ENCODE measurements around the gene WASF2.

WASF2 gene

DNA sequence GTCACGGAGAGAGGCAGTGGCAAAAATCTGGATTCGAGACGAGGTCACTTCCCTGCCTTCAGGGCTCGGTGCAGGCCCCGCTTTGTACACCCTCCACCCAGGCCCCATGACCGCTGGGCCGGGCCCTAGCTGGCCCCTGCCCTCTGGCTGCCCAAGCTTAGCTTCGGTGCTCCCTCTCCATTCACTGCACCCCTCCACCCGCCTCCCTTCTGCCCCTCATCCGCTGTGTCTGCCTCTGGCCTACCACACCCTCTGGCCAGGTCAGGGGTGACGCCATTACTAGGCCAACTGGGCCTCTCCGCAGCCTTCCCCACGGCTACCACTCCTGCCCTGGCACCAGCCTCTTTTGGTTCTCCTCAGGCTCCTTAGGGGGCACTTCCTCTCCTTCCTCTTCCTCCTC, 106.3 kb downstream of the WASF2 start:
- TF ChIP-seq EZH2 (IDR thresholded peaks at IDR 0.05; ENCODE audit: borderline replicate concordance, low read depth, low read length, severe bottlenecking): no peak
- TF ChIP-seq, protein P1, sequence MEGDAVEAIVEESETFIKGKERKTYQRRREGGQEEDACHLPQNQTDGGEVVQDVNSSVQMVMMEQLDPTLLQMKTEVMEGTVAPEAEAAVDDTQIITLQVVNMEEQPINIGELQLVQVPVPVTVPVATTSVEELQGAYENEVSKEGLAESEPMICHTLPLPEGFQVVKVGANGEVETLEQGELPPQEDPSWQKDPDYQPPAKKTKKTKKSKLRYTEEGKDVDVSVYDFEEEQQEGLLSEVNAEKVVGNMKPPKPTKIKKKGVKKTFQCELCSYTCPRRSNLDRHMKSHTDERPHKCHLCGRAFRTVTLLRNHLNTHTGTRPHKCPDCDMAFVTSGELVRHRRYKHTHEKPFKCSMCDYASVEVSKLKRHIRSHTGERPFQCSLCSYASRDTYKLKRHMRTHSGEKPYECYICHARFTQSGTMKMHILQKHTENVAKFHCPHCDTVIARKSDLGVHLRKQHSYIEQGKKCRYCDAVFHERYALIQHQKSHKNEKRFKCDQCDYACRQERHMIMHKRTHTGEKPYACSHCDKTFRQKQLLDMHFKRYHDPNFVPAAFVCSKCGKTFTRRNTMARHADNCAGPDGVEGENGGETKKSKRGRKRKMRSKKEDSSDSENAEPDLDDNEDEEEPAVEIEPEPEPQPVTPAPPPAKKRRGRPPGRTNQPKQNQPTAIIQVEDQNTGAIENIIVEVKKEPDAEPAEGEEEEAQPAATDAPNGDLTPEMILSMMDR (IDR thresholded peaks at IDR 0.05; ENCODE audit: borderline replicate concordance, extremely low read depth, low read length, poor library complexity, severe bottlenecking): no peak
- H3K27me3 ChIP-seq (ENCODE audit: insufficient read depth, low read length, poor library complexity): no peaks in the 10 kb centered on the region
- H3K79me2 ChIP-seq (ENCODE audit: insufficient read depth, low read length): no peaks in the 10 kb centered on the region
- no peaks in the 10 kb centered on the region for H4K20me1 ChIP-seq (ENCODE audit: insufficient read depth, low read length)
- H3K27ac ChIP-seq (ENCODE audit: low read length): no peak overlapping the region
- no peaks in the 10 kb centered on the region for H3K4me1 ChIP-seq (ENCODE audit: insufficient read depth, low read length)
- H3K4me3 ChIP-seq (ENCODE audit: low read depth in 1 of 2, low read length in 2 of 2): no peak overlapping the region
- H3K36me3 ChIP-seq (ENCODE audit: insufficient read depth, low read length): no peaks in the 10 kb centered on the region
- no peak overlapping the region for H2AFZ ChIP-seq (ENCODE audit: low read depth, low read length)
- no peak overlapping the region for H3K9ac ChIP-seq (ENCODE audit: low read depth, low read length)
- H3K9me3 ChIP-seq (ENCODE audit: insufficient read depth, low read length, severe bottlenecking): no peaks in the 10 kb centered on the region
- no peak overlapping the region for H3K4me2 ChIP-seq (ENCODE audit: insufficient read depth, low read length)
- DNase-seq (no peak), ATAC-seq (ENCODE audit: insufficient read depth, low read depth) (no peak)

DNA sequence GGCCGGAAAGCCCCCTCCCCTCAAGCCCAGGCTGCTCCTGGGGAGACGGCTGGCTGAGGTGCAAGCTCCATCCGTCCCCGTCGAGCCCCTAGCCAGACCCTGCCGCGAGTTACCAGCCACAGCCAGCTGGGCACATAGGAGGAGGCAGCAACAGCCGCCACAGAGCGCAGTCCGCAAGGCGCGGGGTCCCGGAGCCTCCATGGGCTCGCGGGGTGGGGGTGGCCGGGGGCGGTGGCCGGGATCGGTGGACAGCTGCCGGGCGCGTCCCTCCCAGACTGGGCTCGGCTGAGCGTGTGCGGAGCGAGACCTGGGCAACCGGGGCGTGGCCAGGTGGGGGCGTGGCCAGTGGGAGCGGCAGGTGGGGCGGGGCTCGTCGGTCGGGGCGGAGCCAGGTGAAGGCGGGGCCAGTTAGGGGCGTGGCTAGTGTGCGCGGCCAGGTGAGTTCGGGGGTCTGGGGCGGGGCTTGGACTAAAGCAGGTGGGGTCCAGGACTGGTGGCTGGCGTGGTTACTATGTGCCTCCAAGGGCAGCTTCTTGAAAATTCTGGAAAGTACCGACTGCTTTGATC, 106.8 kb downstream of the WASF2 start, which contains the start of gene CD164L2:
Gene CD164L2, minus strand, starts transcription at position 295 of the 567 bp plus-strand sequence. Its CDS starts 94 bp downstream, at position 201.
- Histone ChIP-seq H3K4me1 (ENCODE audit: insufficient read depth, low read length) (no peaks in the 10 kb centered on the region), H3K9ac (ENCODE audit: low read depth, low read length) (no peak within 1 kb of the TSS), H3K27me3 (ENCODE audit: insufficient read depth, low read length, poor library complexity) (no peaks in the 10 kb centered on the region), H3K36me3 (ENCODE audit: insufficient read depth, low read length) (no peaks in the 10 kb centered on the region), H3K4me3 (ENCODE audit: low read depth in 1 of 2, low read length in 2 of 2) (no peak within 1 kb of the TSS), H4K20me1 (ENCODE audit: insufficient read depth, low read length) (no peaks in the 10 kb centered on the region), H2AFZ (ENCODE audit: low read depth, low read length) (no peak within 1 kb of the TSS), H3K27ac (ENCODE audit: low read length) (no peak within 1 kb of the TSS), H3K9me3 (ENCODE audit: insufficient read depth, low read length, severe bottlenecking) (no peaks in the 10 kb centered on the region), H3K4me2 (ENCODE audit: insufficient read depth, low read length) (no peak within 1 kb of the TSS), H3K79me2 (ENCODE audit: insufficient read depth, low read length) (no peaks in the 10 kb centered on the region)
- TF ChIP-seq, protein P1 (IDR thresholded peaks at IDR 0.05; ENCODE audit: borderline replicate concordance, extremely low read depth, low read length, poor library complexity, severe bottlenecking): no peak
- TF ChIP-seq EZH2 (IDR thresholded peaks at IDR 0.05; ENCODE audit: borderline replicate concordance, low read depth, low read length, severe bottlenecking): no peak
- DNase-seq: no peak
- ATAC-seq (ENCODE audit: insufficient read depth, low read depth): no peak

DNA sequence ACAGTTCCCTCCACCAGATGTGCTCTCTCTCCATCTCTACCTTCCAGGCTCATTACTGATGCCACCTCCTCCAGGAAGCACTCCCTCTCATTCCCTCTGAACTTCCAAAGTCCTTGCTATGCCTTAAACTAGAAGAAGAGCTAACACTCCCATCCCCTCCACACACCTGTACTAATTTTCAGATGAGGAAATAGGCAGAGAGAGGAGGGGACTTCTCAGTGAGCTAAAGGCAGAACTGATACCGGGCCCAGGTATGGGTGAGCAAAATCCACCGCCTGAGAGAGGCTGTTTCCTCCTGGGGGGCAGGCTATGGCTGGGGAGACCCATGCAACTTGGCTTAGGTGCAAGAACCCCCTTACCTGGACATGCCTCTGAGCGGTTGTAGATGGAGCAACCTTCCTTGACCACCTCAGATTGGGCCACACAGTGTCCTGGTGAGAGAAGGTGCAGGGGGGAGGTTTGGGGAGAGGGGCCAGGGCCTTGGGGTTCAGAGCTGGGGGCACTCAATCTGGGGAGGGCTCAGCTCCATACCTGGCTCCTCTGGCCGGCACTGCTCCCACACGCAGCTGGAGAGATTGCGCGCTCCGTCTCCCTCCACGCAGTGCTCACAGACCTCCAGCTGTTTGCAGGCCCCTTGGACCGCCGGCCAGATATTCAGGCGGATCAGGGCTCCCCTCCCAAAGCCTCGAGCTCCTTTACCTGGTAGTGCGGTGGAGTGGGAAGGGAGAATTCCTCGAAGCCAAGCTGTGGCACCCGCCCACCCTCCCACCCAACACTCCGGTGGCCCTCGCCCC, 107.8 kb downstream of the WASF2 start:
- Histone ChIP-seq H3K9ac (ENCODE audit: low read depth, low read length) (no peak overlapping the region), H3K4me3 (ENCODE audit: low read depth in 1 of 2, low read length in 2 of 2) (no peak overlapping the region), H3K79me2 (ENCODE audit: insufficient read depth, low read length) (no peaks in the 10 kb centered on the region), H3K4me2 (ENCODE audit: insufficient read depth, low read length) (no peak overlapping the region), H3K27me3 (ENCODE audit: insufficient read depth, low read length, poor library complexity) (no peaks in the 10 kb centered on the region), H4K20me1 (ENCODE audit: insufficient read depth, low read length) (no peaks in the 10 kb centered on the region), H2AFZ (ENCODE audit: low read depth, low read length) (no peak overlapping the region), H3K4me1 (ENCODE audit: insufficient read depth, low read length) (no peaks in the 10 kb centered on the region), H3K36me3 (ENCODE audit: insufficient read depth, low read length) (no peaks in the 10 kb centered on the region), H3K27ac (ENCODE audit: low read length) (no peak overlapping the region), H3K9me3 (ENCODE audit: insufficient read depth, low read length, severe bottlenecking) (no peaks in the 10 kb centered on the region)
- ATAC-seq (ENCODE audit: insufficient read depth, low read depth) (no peak), DNase-seq (no peak)
- TF ChIP-seq EZH2 (IDR thresholded peaks at IDR 0.05; ENCODE audit: borderline replicate concordance, low read depth, low read length, severe bottlenecking): no peak
- TF ChIP-seq, protein P1 (IDR thresholded peaks at IDR 0.05; ENCODE audit: borderline replicate concordance, extremely low read depth, low read length, poor library complexity, severe bottlenecking): no peak

All from DND-41 (cell line).